Spleen (tissue), 11 donors: Measurements from ENCODE around the gene RNF130. TPM values are rescaled to one million over a fixed set of nuclear protein-coding genes. Genes with fewer than 3 reads are reported as not detected.

ENCODE experiments used
- DNase-seq: peaks from one replicate; pipeline ENCODE4 v3.0.0-alpha.2; 2020
- H3K27ac ChIP-seq, 8 donors: fragments of 200-600 bp; sonication (generic) in 7 of 8; 1 replicate in 4 of 8; 2 replicates in 4 of 8; pipeline versions ENCODE4 v1.5.0 to v1.8.0; 2016 to 2021; ENCODE audit warnings: inconsistent platforms in 4 of 8, mild to moderate bottlenecking in 4 of 8, moderate library complexity in 1 of 8
- H3K27me3 ChIP-seq, 7 donors: fragments of 200-600 bp; sonication (generic) in 6 of 7; replicated peaks in 1 of 7; 1 replicate in 4 of 7; 2 replicates in 3 of 7; pipeline versions ENCODE4 v1.5.0 to v1.8.0; 2016 to 2021; ENCODE audit warnings: inconsistent platforms in 3 of 7, mild to moderate bottlenecking in 1 of 7
- H3K36me3 ChIP-seq, 6 donors: fragments of 200-600 bp; sonication (generic) in 5 of 6; 1 replicate in 4 of 6; 2 replicates in 2 of 6; pipeline versions ENCODE4 v1.5.0 to v1.8.0; 2016 to 2021; ENCODE audit warnings: inconsistent platforms in 2 of 6
- H3K4me1 ChIP-seq, 6 donors: fragments of 200-600 bp; sonication (generic) in 5 of 6; 1 replicate in 3 of 6; 2 replicates in 3 of 6; pipeline versions ENCODE4 v1.5.0 to v1.8.0; 2016 to 2021; ENCODE audit warnings: inconsistent platforms in 3 of 6
- H3K4me3 ChIP-seq, 8 donors: fragments of 200-600 bp; sonication (generic) in 7 of 8; 1 replicate in 4 of 8; 2 replicates in 4 of 8; pipeline versions ENCODE4 v1.5.0 to v1.8.0; 2016 to 2021; ENCODE audit warnings: inconsistent platforms in 4 of 8, mild to moderate bottlenecking in 4 of 8, moderate library complexity in 2 of 8
- H3K9me3 ChIP-seq, 8 donors: fragments of 200-600 bp; sonication (generic) in 7 of 8; 1 replicate in 4 of 8; 2 replicates in 4 of 8; pipeline versions ENCODE4 v1.5.0 to v1.8.0; 2016 to 2021; ENCODE audit warnings: inconsistent platforms in 4 of 8
- CTCF ChIP-seq, 11 experiments: fragments of 200-600 bp in 7 of 11; fragments of 450-650 bp in 4 of 11; sonication (generic) in 4 of 11; IDR thresholded peaks in 8 of 11; conservative IDR thresholded peaks in 3 of 11; 1 replicate in 7 of 11; 2 replicates in 4 of 11; pipeline versions ENCODE4 v1.4.0 to v1.8.0; 2016 to 2021; ENCODE audit warnings: antibody characterized with exemption in 11 of 11, inconsistent platforms in 4 of 11, mild to moderate bottlenecking in 1 of 11
- POLR2A ChIP-seq, 3 donors: fragments of 450-650 bp; IDR thresholded peaks; one replicate each; pipeline ENCODE4 v1.5.1; 2017; ENCODE audit warnings: antibody characterized with exemption in 3 of 3, mild to moderate bottlenecking in 1 of 3
- POLR2AphosphoS5 ChIP-seq, 3 donors: sonication (generic); formaldehyde crosslinking; IDR thresholded peaks; one replicate each; pipeline ENCODE4 v1.5.1; 2017; ENCODE audit warnings: antibody characterized with exemption in 3 of 3
- WGBS, 5 donors: extraction: QIAGEN DNeasy Blood & Tissue Kit in 3 of 5; methylation state at CpG; one replicate each; pipeline versions ENCODE4 v1.1.5 to v1.1.7; 2013 to 2018; 5-methylcytosine and 5-hydroxymethylcytosine counted together
- intact Hi-C: fragments of 100-400 bp; cut with DNase I; formaldehyde crosslinking; loops from one replicate; pipeline ENCODE4 v1.15.0; 2023; ENCODE audit warnings: low total_unique reads
- polyA plus RNA-seq, 3 donors: library from polyadenylated mRNA; stranded (reverse); fragments of 200-250 nt; gene quantifications; one replicate each; pipeline ENCODE4 v1.2.1, GENCODE V29; 2013
- total RNA-seq, 7 donors: library from RNA; depleted of rRNA in 3 of 7; stranded (reverse); fragments of >200 nt in 3 of 7; fragmentation: NEBNext Ultra II Directional in 4 of 7; extraction: Animal tissue kit (Norgen Biotek cat#: 25700) in 4 of 7; gene quantifications; one replicate each; pipeline versions ENCODE4 v1.1.0 to v1.2.1, GENCODE V29; 2016 to 2021
- donor health status: healthy with polysubstance abuse.
- donor health status: DM: no; HTN: no; CAD: no; lungs with moderate emphysema.
- donor health status: DM: no; HTN: no; CAD: no.
- donor health status: Bipolar disorder and iron deficiency.
- donor health status: healthy.
- donor health status: DM: no; HTN: no; CAD: no.
- donor health status: DM: yes; HTN: yes; CAD: no.

RNF130 gene
- total and polyA plus RNA-seq, 10 donors, result 44.1 to 119 (median 82.7) TPM

GRCh38 chr5:180113660-180114303 lies 42.2 kb upstream of the RNF130 start:
- Histone ChIP-seq H3K36me3 (no peaks in the 10 kb centered on the region), H3K4me3 (no peak overlapping the region), H3K27ac (no peak overlapping the region), H3K4me1 (peaks cover 0 to 4% (median 0%) of the 10 kb centered on the region in 6 donors), H3K27me3 (peaks cover 0 to 32% (median 0%) of the 10 kb centered on the region in 7 donors), H3K9me3 (peaks cover 0 to under 1% (median 0%) of the 10 kb centered on the region in 8 donors)
- DNase-seq, result no peak
- TF ChIP-seq POLR2A (IDR thresholded peaks at IDR 0.05), result no peak
- no peak for TF ChIP-seq POLR2AphosphoS5 (IDR thresholded peaks at IDR 0.05)
- TF ChIP-seq CTCF (IDR thresholded peaks at IDR 0.05 in 8 of 11, conservative IDR thresholded peaks at IDR 0.05 in 3 of 11), result no peak
- 90 to 94% (median 91%) methylated on average over 19 to 23 of the region's 23 CpGs for WGBS, 5 donors
- intact Hi-C loops, result no loop called here

GRCh38 chr5:180112181-180112861 lies 40.8 kb upstream of the RNF130 start:
- intact Hi-C loops, result no loop called here
- 84 to 91% (median 85%) methylated on average over 12 to 15 of the region's 15 CpGs for WGBS, 5 donors
- no peaks in the 10 kb centered on the region for H3K36me3 ChIP-seq
- peaks cover 0 to 4% (median 0%) of the 10 kb centered on the region in 6 donors for H3K4me1 ChIP-seq
- H3K27me3 ChIP-seq, result peaks cover 0 to 27% (median 0%) of the 10 kb centered on the region in 7 donors
- no peak overlapping the region for H3K4me3 ChIP-seq
- DNase-seq, result peak; percentile 56
- peaks cover 4 to 15% (median 12%) of the 10 kb centered on the region in 8 donors for H3K9me3 ChIP-seq
- no peak overlapping the region for H3K27ac ChIP-seq
- TF ChIP-seq POLR2AphosphoS5 (IDR thresholded peaks at IDR 0.05), result no peak
- no peak for TF ChIP-seq CTCF (IDR thresholded peaks at IDR 0.05 in 8 of 11, conservative IDR thresholded peaks at IDR 0.05 in 3 of 11)
- TF ChIP-seq POLR2A (IDR thresholded peaks at IDR 0.05), result no peak

- Histone ChIP-seq H3K4me3 (no peak overlapping the region), H3K9me3 (peaks cover 10 to 24% (median 21%) of the 10 kb centered on the region in 8 donors), H3K36me3 (no peaks in the 10 kb centered on the region), H3K27ac (no peak overlapping the region), H3K4me1 (peaks cover 0 to 4% (median 0%) of the 10 kb centered on the region in 6 donors), H3K27me3 (peaks cover 0 to 27% (median 0%) of the 10 kb centered on the region in 7 donors)
- TF ChIP-seq CTCF (IDR thresholded peaks at IDR 0.05 in 8 of 11, conservative IDR thresholded peaks at IDR 0.05 in 3 of 11) (no peak), POLR2AphosphoS5 (IDR thresholded peaks at IDR 0.05) (no peak), POLR2A (IDR thresholded peaks at IDR 0.05) (no peak)
- peak; percentile 51 for DNase-seq
- intact Hi-C loops, result no loop called here
- WGBS, 5 donors, result 76 to 91% (median 87%) methylated on average over 2 to 7 of the region's 7 CpGs
Measured at GRCh38 chr5:180111273-180112002, 39.9 kb upstream of the RNF130 start.
